T-cell (primary cell): ENCODE results near the gene SFR1. TPM values are rescaled to one million over a fixed set of nuclear protein-coding genes. Genes with fewer than 3 reads are reported as not detected.

Source experiments
- ATAC-seq, 4 experiments: fragments of 200-7000 bp in 3 of 4; fragments of 150-1000 bp in 1 of 4; cut with Tn5 transposase; replicated peaks in 1 of 4; 1 replicate in 3 of 4; 2 replicates in 1 of 4; pipeline ENCODE4 v1.10.0; 2021; ENCODE audit warnings: moderate library complexity in 3 of 4, mild to moderate bottlenecking in 2 of 4, moderate number of reproducible peaks in 1 of 4
- CTCF ChIA-PET, 2 donors: fragments of 300-600 bp; sonication (Branson Sonifier 250); formaldehyde crosslinking; loops; one replicate each; lab custom pipeline; 2022; ENCODE audit warnings: antibody characterized with exemption in 2 of 2; lab: Charles Lee
- POLR2A ChIA-PET, 2 donors: fragments of 300-600 bp; sonication (Branson Sonifier 250); formaldehyde crosslinking; loops; one replicate each; lab custom pipeline; 2022; ENCODE audit warnings: antibody characterized with exemption in 2 of 2; lab: Charles Lee
- DNase-seq, 35 experiments: peaks; one replicate each; pipeline versions ENCODE4 v3.0.0 to v3.0.0-alpha.2; 2013 to 2023
- H3K27ac ChIP-seq: one replicate; pipeline ENCODE4 v1.5.1; 2013; ENCODE audit warnings: low read length
- H3K27me3 ChIP-seq, 2 experiments: replicated peaks in 1 of 2; 1 replicate in 1 of 2; 2 replicates in 1 of 2; pipeline versions ENCODE4 v1.6.1 to v1.7.0; 2013; ENCODE audit warnings: low read length in 1 of 2, mixed read lengths in 1 of 2; ENCODE audit not compliant: control insufficient read depth in 2 of 2, insufficient read depth in 2 of 2; ENCODE audit errors: extremely low read depth in 1 of 2
- H3K36me3 ChIP-seq, 2 donors: 1 replicate in 1 of 2; 2 replicates in 1 of 2; pipeline versions ENCODE4 v1.6.1 to v1.7.0; 2013; ENCODE audit warnings: low read length in 1 of 2; ENCODE audit not compliant: control insufficient read depth in 2 of 2, insufficient read depth in 1 of 2; ENCODE audit errors: extremely low read depth in 1 of 2
- H3K4me1 ChIP-seq, 2 experiments: 1 replicate in 1 of 2; 2 replicates in 1 of 2; pipeline versions ENCODE4 v1.6.1 to v1.7.0; 2013; ENCODE audit warnings: low read length in 2 of 2, mixed read lengths in 1 of 2; ENCODE audit not compliant: insufficient read depth in 2 of 2, control insufficient read depth in 1 of 2; ENCODE audit errors: extremely low read depth in 1 of 2
- H3K4me3 ChIP-seq, 2 donors: 1 replicate in 1 of 2; 2 replicates in 1 of 2; pipeline versions ENCODE4 v1.5.1 to v1.7.0; 2013; ENCODE audit warnings: mild to moderate bottlenecking in 2 of 2, low read length in 1 of 2, moderate library complexity in 1 of 2; ENCODE audit not compliant: control insufficient read depth in 1 of 2; ENCODE audit errors: extremely low read depth in 1 of 2
- H3K9me3 ChIP-seq: 2 replicates; pipeline ENCODE4 v1.7.0; 2013
- H3K27ac Mint-ChIP-seq, 2 donors: one replicate each; pipeline ENCODE4 v1.8.0; 2020 to 2021; ENCODE audit warnings: mild to moderate bottlenecking in 2 of 2, mixed read lengths in 2 of 2
- H3K27me3 Mint-ChIP-seq, 2 donors: one replicate each; pipeline ENCODE4 v1.8.0; 2021 to 2022; ENCODE audit warnings: mixed read lengths in 2 of 2
- H3K36me3 Mint-ChIP-seq: one replicate; pipeline ENCODE4 v1.8.0; 2021; ENCODE audit warnings: mixed read lengths
- H3K4me1 Mint-ChIP-seq, 3 donors: one replicate each; pipeline ENCODE4 v1.8.0; 2020 to 2022; ENCODE audit warnings: mixed read lengths in 3 of 3, mild to moderate bottlenecking in 1 of 3
- H3K4me3 Mint-ChIP-seq, 3 donors: one replicate each; pipeline ENCODE4 v1.8.0; 2020 to 2022; ENCODE audit warnings: mild to moderate bottlenecking in 3 of 3, mixed read lengths in 3 of 3, moderate library complexity in 3 of 3
- H3K9me3 Mint-ChIP-seq, 3 donors: one replicate each; pipeline ENCODE4 v1.8.0; 2020 to 2022; ENCODE audit warnings: mixed read lengths in 3 of 3
- WGBS: methylation state at CpG from one replicate; pipeline ENCODE4 v1.1.5; 2013; ENCODE audit warnings: missing lambda C conversion rate; ENCODE audit not compliant: insufficient coverage; 5-methylcytosine and 5-hydroxymethylcytosine counted together
- total RNA-seq, 35 experiments: library from RNA in 6 of 35; stranded (reverse) in 6 of 35; fragments of 120-200 nt in 1 of 35; gene quantifications; one replicate each; pipeline versions ENCODE4 v1.2.1 to v1.2.4 and lab custom pipeline; 2013 to 2026

SFR1 gene
- total RNA-seq, 5 donors from 2014 or later (not counting 1 experiment from before 2014, with no cell fraction given): 9.0 to 11.3 (median 9.7) TPM

DNA sequence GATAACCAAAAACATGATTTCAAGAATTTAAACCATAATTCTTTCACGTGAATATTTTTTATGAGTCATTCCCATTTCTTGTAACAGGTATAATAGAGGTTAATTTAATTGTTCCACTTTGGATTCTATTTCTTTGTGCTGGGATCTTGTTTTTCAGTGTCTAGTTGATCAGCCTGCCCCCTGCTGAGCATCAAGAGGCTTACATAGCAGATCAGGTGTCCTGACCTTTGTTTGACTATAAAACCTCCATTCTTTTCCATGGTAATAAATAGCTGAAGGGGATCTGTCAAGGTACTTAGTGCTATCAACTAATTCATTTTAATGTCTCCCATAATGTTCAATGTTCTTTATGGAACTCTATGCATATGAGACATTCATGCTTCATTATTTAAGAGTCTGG is 41.2 kb upstream of the SFR1 start:
- no peak overlapping the region for H3K4me3 ChIP-seq
- no CpG with 5 or more reads among the region's 1 CpG for WGBS
- Mint-ChIP-seq H3K4me1 (no peaks in the 10 kb centered on the region), H3K27ac (peak overlapping the region in 1 of 2 donors; percentile 14), H3K9me3 (no peaks in the 10 kb centered on the region), H3K4me3 (no peak overlapping the region), H3K36me3 (no peaks in the 10 kb centered on the region), H3K27me3 (no peaks in the 10 kb centered on the region)
- no peaks in the 10 kb centered on the region for H3K9me3 ChIP-seq
- ChIA-PET POLR2A (no interaction called here), CTCF (interaction anchor here (0.6 to 2.7 kb wide), 3 partner anchors 46 to 368 kb away, joined by 3 to 13 read pairs (median 5); no protein-coding TSS in a partner anchor)
- ATAC-seq (peak in 2 of 4 experiments; percentile 30 to 42), DNase-seq (peak in 3 of 35 experiments; percentile 6 to 53 (median 7))
- peaks cover 0 to 7% of the 10 kb centered on the region in 2 experiments for H3K27me3 ChIP-seq
- H3K27ac ChIP-seq: no peak overlapping the region
- H3K4me1 ChIP-seq: no peaks in the 10 kb centered on the region
- H3K36me3 ChIP-seq: no peaks in the 10 kb centered on the region

DNA sequence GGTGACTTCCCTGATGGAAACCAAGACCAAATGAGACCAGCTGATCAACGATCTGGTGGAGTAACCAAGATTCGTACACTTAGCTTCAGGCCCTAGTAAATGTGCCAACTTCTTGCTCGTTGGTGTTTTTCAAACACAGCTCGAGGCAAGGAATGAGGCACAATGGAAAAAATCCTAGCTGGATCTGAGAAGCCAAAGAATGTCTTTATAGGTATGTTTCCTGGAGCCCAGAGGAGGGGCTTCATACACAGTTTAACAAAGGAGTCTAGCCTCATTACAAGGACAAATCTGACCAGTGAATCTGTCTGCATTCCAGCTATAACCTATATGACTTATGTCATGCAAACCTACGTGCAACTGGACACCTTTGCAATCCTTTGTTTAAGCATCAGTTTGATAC is 40.0 kb upstream of the SFR1 start:
- CTCF ChIA-PET: interaction anchor here (1.7 kb wide), 2 partner anchors 194 kb away, joined by 4 to 12 read pairs; no protein-coding TSS in a partner anchor

DNA sequence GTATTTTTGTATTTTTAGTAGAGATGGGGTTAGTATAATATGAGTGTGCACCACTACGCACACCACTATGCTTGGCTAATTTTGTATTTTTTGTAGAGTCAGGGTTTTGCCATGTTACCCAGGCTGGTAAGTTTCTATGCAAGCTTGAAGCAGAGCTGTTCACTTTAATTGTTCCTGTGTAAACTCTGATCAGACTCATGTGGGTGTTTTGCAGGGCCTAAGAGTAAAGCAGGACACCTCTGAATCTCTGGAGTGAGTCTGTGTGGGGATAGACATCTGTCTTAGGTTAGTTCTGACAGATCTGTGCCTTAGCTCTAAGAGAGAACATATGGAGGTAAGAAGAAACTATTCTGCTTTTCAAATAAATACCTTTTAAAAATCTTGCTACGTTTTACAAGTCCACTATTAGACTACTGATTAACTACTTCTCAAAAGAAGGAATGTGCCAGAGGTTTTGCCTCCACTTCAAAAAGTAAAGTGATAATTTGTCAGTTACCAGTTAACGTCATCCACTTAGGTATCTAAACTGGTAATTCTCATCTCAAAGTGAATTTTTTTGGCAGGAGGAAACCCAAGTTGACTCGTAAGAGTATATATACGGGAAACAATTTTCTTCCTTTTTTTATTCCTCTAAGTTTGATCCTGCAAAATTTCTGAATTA is 37.4 kb upstream of the SFR1 start:
- no peak overlapping the region for H3K4me3 Mint-ChIP-seq
- Histone ChIP-seq H3K9me3 (no peaks in the 10 kb centered on the region), H3K27ac (no peak overlapping the region), H3K4me1 (no peaks in the 10 kb centered on the region), H3K27me3 (no peaks in the 10 kb centered on the region), H3K36me3 (no peaks in the 10 kb centered on the region), H3K4me3 (no peak overlapping the region)
- POLR2A ChIA-PET: no interaction called here
- CTCF ChIA-PET: no interaction called here
- 100% methylated on average over 1 of the region's 5 CpGs for WGBS
- no peak for ATAC-seq
- H3K4me1 Mint-ChIP-seq: no peaks in the 10 kb centered on the region
- no peak for DNase-seq
- H3K36me3 Mint-ChIP-seq: no peaks in the 10 kb centered on the region
- no peaks in the 10 kb centered on the region for H3K9me3 Mint-ChIP-seq
- no peaks in the 10 kb centered on the region for H3K27me3 Mint-ChIP-seq
- H3K27ac Mint-ChIP-seq: no peak overlapping the region

More for the DNA sequence above, 40.0 kb upstream of the SFR1 start:
- no peaks in the 10 kb centered on the region for H3K4me1 Mint-ChIP-seq
- no peak overlapping the region for H3K4me3 ChIP-seq
- no peaks in the 10 kb centered on the region for H3K36me3 Mint-ChIP-seq
- H3K27ac ChIP-seq: no peak overlapping the region
- H3K27ac Mint-ChIP-seq: no peak overlapping the region
- peaks cover 0 to 4% of the 10 kb centered on the region in 2 experiments for H3K27me3 ChIP-seq
- no peak overlapping the region for H3K4me3 Mint-ChIP-seq
- POLR2A ChIA-PET: interaction anchor here in 1 of 2 donors (0.6 kb wide), 2 partner anchors 14 to 128 kb away, joined by 5 read pairs; no protein-coding TSS in a partner anchor
- no peaks in the 10 kb centered on the region for H3K27me3 Mint-ChIP-seq
- no peak for DNase-seq
- no peak for ATAC-seq
- H3K4me1 ChIP-seq: no peaks in the 10 kb centered on the region
- 85% methylated on average over 4 of the region's 5 CpGs for WGBS
- H3K9me3 ChIP-seq: no peaks in the 10 kb centered on the region
- no peaks in the 10 kb centered on the region for H3K9me3 Mint-ChIP-seq
- H3K36me3 ChIP-seq: no peaks in the 10 kb centered on the region

DNA sequence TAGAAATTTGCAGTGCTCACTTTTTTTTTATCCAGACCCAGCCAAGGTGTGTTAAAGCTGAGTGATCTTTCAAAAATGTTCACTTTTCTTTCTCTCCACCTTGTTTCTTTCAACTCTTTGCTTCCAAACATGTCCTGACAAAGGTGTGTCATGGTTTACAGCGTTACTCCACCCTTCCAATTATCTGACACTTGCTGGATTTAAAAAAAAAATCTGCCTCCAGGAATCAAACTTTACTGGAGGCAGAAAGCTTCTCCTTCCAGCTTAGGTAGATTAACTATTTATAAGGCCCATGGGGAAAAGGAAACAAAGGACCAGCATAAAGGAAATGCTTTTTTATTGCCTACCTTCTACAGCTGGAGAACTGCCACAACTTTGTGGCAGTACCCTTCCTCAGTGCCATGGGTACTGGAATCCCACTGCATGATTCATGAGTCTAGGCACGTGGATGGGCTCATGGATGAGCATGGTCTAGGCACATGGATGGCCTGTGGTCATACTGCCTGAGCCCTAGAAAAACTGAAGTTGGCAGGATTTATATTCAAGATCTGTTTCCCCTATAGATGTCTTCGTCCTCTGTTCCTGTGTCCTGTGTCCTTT is 36.1 kb upstream of the SFR1 start, which contains the start of gene COL17A1:
Gene COL17A1, minus strand, starts transcription at position 80 of the 600 bp plus-strand sequence. CDS start 5,207 bp downstream, outside the sequence.
- no peak within 1 kb of the TSS for H3K27ac Mint-ChIP-seq
- no peak for ATAC-seq
- no peaks in the 10 kb centered on the region for H3K36me3 Mint-ChIP-seq
- no peaks in the 10 kb centered on the region for H3K4me1 Mint-ChIP-seq
- DNase-seq: no peak
- ChIA-PET CTCF (no interaction called here), POLR2A (no interaction called here)
- Histone ChIP-seq H3K36me3 (no peaks in the 10 kb centered on the region), H3K4me3 (no peak within 1 kb of the TSS), H3K4me1 (no peaks in the 10 kb centered on the region), H3K9me3 (no peaks in the 10 kb centered on the region), H3K27me3 (no peaks in the 10 kb centered on the region), H3K27ac (no peak within 1 kb of the TSS)
- 50% methylated on average over 1 of the region's 3 CpGs for WGBS
- no peak within 1 kb of the TSS for H3K4me3 Mint-ChIP-seq
- H3K9me3 Mint-ChIP-seq: no peaks in the 10 kb centered on the region
- no peaks in the 10 kb centered on the region for H3K27me3 Mint-ChIP-seq

DNA sequence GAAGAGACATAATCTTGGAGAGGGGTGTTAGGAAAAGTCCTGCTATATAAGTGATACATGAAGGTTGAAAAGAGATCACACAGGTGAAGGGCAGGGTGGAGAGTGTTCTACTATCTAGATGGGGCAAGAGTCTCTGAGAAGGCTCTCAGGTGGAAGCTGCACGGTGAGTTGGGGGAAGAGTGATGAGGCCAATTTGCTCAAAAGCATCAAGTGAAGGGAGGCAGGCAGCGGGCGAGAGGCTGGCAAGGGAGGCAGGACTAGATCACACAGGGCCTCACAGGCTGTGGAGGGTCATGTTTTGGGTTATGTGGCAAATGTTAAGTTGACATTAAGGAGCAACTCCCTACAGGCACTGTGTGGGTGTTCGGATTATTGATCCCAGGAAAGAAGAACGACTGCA is 33.7 kb upstream of the SFR1 start:
- Mint-ChIP-seq H3K4me3 (no peak overlapping the region), H3K36me3 (no peaks in the 10 kb centered on the region), H3K27me3 (no peaks in the 10 kb centered on the region), H3K4me1 (no peaks in the 10 kb centered on the region), H3K9me3 (no peaks in the 10 kb centered on the region), H3K27ac (peak overlapping the region in 1 of 2 donors; percentile 9)
- CTCF ChIA-PET: no interaction called here
- POLR2A ChIA-PET: interaction anchor here in 1 of 2 donors (0.7 kb wide), 1 partner anchor 207 kb away, joined by 3 read pairs; no protein-coding TSS in a partner anchor
- Histone ChIP-seq H3K27ac (no peak overlapping the region), H3K4me3 (no peak overlapping the region), H3K4me1 (no peaks in the 10 kb centered on the region), H3K9me3 (no peaks in the 10 kb centered on the region), H3K27me3 (no peaks in the 10 kb centered on the region), H3K36me3 (no peaks in the 10 kb centered on the region)
- DNase-seq (no peak), ATAC-seq (no peak)
- WGBS: 100% methylated on average over 1 of the region's 5 CpGs

DNA sequence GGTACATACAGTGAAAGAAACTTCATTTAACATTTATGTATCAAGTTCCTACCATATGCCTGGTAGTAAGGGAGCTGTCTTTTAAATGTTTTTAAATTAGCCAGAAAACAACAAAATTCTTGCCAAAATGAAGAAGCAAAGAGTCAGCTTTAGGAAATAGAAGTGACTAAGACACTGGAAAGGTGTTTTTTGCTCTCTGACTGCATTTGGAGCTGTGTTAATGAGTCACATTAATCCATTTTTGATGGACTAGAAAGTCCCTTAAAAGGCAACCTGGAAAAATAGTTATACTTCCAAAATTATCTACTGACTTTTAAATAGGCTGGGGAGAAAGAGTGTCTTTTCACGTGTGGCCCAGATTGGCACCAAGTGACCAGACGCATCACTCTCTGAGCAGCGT is 32.4 kb upstream of the SFR1 start:
- H3K27ac Mint-ChIP-seq: no peak overlapping the region
- H3K36me3 ChIP-seq: no peaks in the 10 kb centered on the region
- H3K27me3 Mint-ChIP-seq: no peaks in the 10 kb centered on the region
- ChIA-PET POLR2A (no interaction called here), CTCF (interaction anchor here in 1 of 2 donors (0.7 to 0.8 kb wide), 2 partner anchors 8 to 214 kb away, joined by 3 read pairs; no protein-coding TSS in a partner anchor)
- peaks cover 0 to 5% (median 3%) of the 10 kb centered on the region in 3 donors for H3K4me1 Mint-ChIP-seq
- no peak overlapping the region for H3K4me3 Mint-ChIP-seq
- H3K36me3 Mint-ChIP-seq: no peaks in the 10 kb centered on the region
- ATAC-seq (no peak), DNase-seq (no peak)
- no peaks in the 10 kb centered on the region for H3K27me3 ChIP-seq
- no peak overlapping the region for H3K4me3 ChIP-seq
- H3K9me3 ChIP-seq: no peaks in the 10 kb centered on the region
- H3K27ac ChIP-seq: no peak overlapping the region
- H3K9me3 Mint-ChIP-seq: no peaks in the 10 kb centered on the region
- no peaks in the 10 kb centered on the region for H3K4me1 ChIP-seq
- WGBS: 82% methylated on average over 3 of the region's 3 CpGs
